GM18505 (cell line): ENCODE measurements around the gene FOXR1.
"Not testable (repeated sequence)": the region's sequence is repeated elsewhere in the genome, so short reads cannot be mapped to it uniquely, and the experiment has no call there.

Experiments used
- ATAC-seq: cut with Tn5 transposase; IDR thresholded peaks from one replicate; pipeline ENCODE4 v1.9.1; 2021; ENCODE audit not compliant: unreplicated experiment
- POLR2A ChIP-seq: IDR thresholded peaks from 4 replicates; pipeline ENCODE4 v1.6.1; 2011; ENCODE audit warnings: borderline replicate concordance; ENCODE audit not compliant: insufficient read depth, insufficient read length; ENCODE audit errors: extremely low read depth

FOXR1 gene

GRCh38 chr11:118997627-118998387, 26.2 kb downstream of the FOXR1 start, which contains the start of gene CENATAC:
CENATAC (plus strand) TSS chr11:118998138; CDS start chr11:118998198, 60 bp downstream.
- ATAC-seq = peak; percentile 94
- peak; percentile 82 for TF ChIP-seq POLR2A

- no peak for ATAC-seq
- TF ChIP-seq POLR2A = no peak
Observed at GRCh38 chr11:118998388-118998717, 26.8 kb downstream of the FOXR1 start.

GRCh38 chr11:118998822-118999221, 27.3 kb downstream of the FOXR1 start:
- no peak for ATAC-seq
- no peak for TF ChIP-seq POLR2A

GRCh38 chr11:119000906-119001305, 29.3 kb downstream of the FOXR1 start:
- no peak for ATAC-seq
- no peak for TF ChIP-seq POLR2A

GRCh38 chr11:119006656-119007055, 35.1 kb downstream of the FOXR1 start:
- TF ChIP-seq POLR2A = no peak
- ATAC-seq = no peak

GRCh38 chr11:119011476-119012053, 40.0 kb downstream of the FOXR1 start:
- no peak for ATAC-seq
- TF ChIP-seq POLR2A = no peak

GRCh38 chr11:119012629-119013170, 41.1 kb downstream of the FOXR1 start:
- no peak for ATAC-seq
- TF ChIP-seq POLR2A = no peak

- no peak for ATAC-seq
- no peak for TF ChIP-seq POLR2A
Observed at GRCh38 chr11:119014209-119014924, 42.8 kb downstream of the FOXR1 start.

- peak; percentile 42 for TF ChIP-seq POLR2A
- no peak for ATAC-seq
Observed at GRCh38 chr11:119015054-119015611, 43.6 kb downstream of the FOXR1 start.

GRCh38 chr11:119016216-119017009, 44.9 kb downstream of the FOXR1 start:
- ATAC-seq = no peak

GRCh38 chr11:119017377-119017776, 45.8 kb downstream of the FOXR1 start:
- not testable (repeated sequence) for ATAC-seq

More at GRCh38 chr11:119016216-119017009, 44.9 kb downstream of the FOXR1 start:
- no peak for TF ChIP-seq POLR2A

GRCh38 chr11:119018074-119018938, 46.7 kb downstream of the FOXR1 start, which contains the start of the genes RPS25 and TRAPPC4:
RPS25 (minus strand) TSS chr11:119018343; CDS start chr11:119018284, 59 bp downstream.
TRAPPC4 (plus strand) TSS chr11:119018766; CDS start chr11:119018796, 30 bp downstream.
- peak; percentile 94 for TF ChIP-seq POLR2A
- ATAC-seq = peak; percentile 73
